Measurements from ENCODE around the gene GRID1.

DNA sequence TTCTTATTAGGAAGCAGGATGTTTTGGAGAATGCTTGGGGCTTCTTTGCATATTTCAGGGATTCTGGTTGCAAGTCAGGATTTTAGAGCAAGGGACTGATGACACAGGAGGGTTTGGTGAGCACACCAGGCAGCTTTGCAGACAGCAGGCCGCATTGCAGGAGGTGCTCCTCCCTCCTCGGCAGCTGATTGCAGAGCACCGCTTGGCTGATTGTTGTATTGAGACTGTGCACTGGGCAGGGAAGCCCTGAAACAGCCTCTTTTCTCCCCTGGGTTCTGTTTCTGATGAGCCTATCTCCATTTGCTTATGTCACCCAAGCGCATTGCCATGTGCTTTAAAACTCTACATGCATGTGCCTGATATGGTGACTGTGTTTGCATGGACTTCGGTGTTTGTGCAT lies 769.6 kb downstream of the GRID1 start:
- TF ChIP-seq EZH2 (IDR thresholded peaks at IDR 0.05; ENCODE audit: borderline replicate concordance, control insufficient read depth, low read depth, low read length) (no peak), SRF (IDR thresholded peaks at IDR 0.05; ENCODE audit: low read depth in 2 of 2, low read length in 2 of 2) (no peak), CEBPB (IDR thresholded peaks at IDR 0.05; ENCODE audit: borderline replicate concordance in 1 of 2, low read depth in 2 of 2, low read length in 2 of 2) (no peak), ZNF24 (IDR thresholded peaks at IDR 0.05) (no peak)
